ENCODE measurements around the gene SPRR2B. TPM values are rescaled to one million over a fixed set of nuclear protein-coding genes. Genes with fewer than 3 reads are reported as not detected.
"Not testable (repeated sequence)": the region's sequence is repeated elsewhere in the genome, so short reads cannot be mapped to it uniquely, and the experiment has no call there.

SPRR2B gene
- polyA plus RNA-seq, 1 experiment: not detected

- no peak overlapping the region for H3K4me3 ChIP-seq (ENCODE audit: low read depth, low read length)
- DNase-seq (ENCODE audit: low read depth): no peak
- CTCF ChIA-PET: no interaction called here
These were observed 47.0 kb downstream of the SPRR2B start for GRCh38 chr1:153024413-153024812.

GRCh38 chr1:153023109-153023508 lies 48.3 kb downstream of the SPRR2B start:
- H3K36me3 ChIP-seq (ENCODE audit: control insufficient read depth, insufficient read depth, low read length): no peaks in the 10 kb centered on the region
- no peaks in the 10 kb centered on the region for H3K27me3 ChIP-seq (ENCODE audit: control insufficient read depth, insufficient read depth, low read length)
- no peak for DNase-seq (ENCODE audit: low read depth)
- no peak for TF ChIP-seq CTCF (IDR thresholded peaks at IDR 0.05; ENCODE audit: insufficient read depth, low read depth, low read length)
- ChIA-PET CTCF (no interaction called here), POLR2A (no interaction called here)
- no peak overlapping the region for H3K4me3 ChIP-seq (ENCODE audit: low read depth, low read length)

More at GRCh38 chr1:153024413-153024812, 47.0 kb downstream of the SPRR2B start:
- H3K36me3 ChIP-seq (ENCODE audit: control insufficient read depth, insufficient read depth, low read length): no peaks in the 10 kb centered on the region
- POLR2A ChIA-PET: no interaction called here
- no peaks in the 10 kb centered on the region for H3K27me3 ChIP-seq (ENCODE audit: control insufficient read depth, insufficient read depth, low read length)
- TF ChIP-seq CTCF (IDR thresholded peaks at IDR 0.05; ENCODE audit: insufficient read depth, low read depth, low read length): no peak

- H3K27me3 ChIP-seq (ENCODE audit: control insufficient read depth, insufficient read depth, low read length); H3K4me3 ChIP-seq (ENCODE audit: low read depth, low read length); DNase-seq (ENCODE audit: low read depth); H3K36me3 ChIP-seq (ENCODE audit: control insufficient read depth, insufficient read depth, low read length); CTCF ChIA-PET; POLR2A ChIA-PET: not testable (repeated sequence)
These were observed 49.1 kb downstream of the SPRR2B start for GRCh38 chr1:153022340-153022739.

- POLR2A ChIA-PET; H3K36me3 ChIP-seq (ENCODE audit: control insufficient read depth, insufficient read depth, low read length); CTCF ChIA-PET; DNase-seq (ENCODE audit: low read depth); H3K27me3 ChIP-seq (ENCODE audit: control insufficient read depth, insufficient read depth, low read length); H3K4me3 ChIP-seq (ENCODE audit: low read depth, low read length): not testable (repeated sequence)
These were observed 49.6 kb downstream of the SPRR2B start for GRCh38 chr1:153021829-153022228.

Small RNA genes lying within 50 kb of the gene (small RNA-seq; reads per million reads assigned to genes)
- gene AL356867.1 (ENCODE audit: insufficient read length, low read depth, low replicate concordance): not detected

Other genes starting within 250 kb of the SPRR2B start
- gene LCE1A, start 244.1 kb downstream of the SPRR2B start, polyA plus RNA-seq (2011; rRNA removed): not detected in 2 replicates
- not detected in 2 replicates for gene LCE6A, start 228.8 kb downstream of the SPRR2B start, polyA plus RNA-seq (2011; rRNA removed)
- not detected in 2 replicates for gene LCE7A, start 211.6 kb downstream of the SPRR2B start, polyA plus RNA-seq (2011; rRNA removed)
- gene SMCP, start 193.3 kb downstream of the SPRR2B start, polyA plus RNA-seq (2011; rRNA removed): not detected in 2 replicates
- gene IVL, start 163.1 kb downstream of the SPRR2B start, polyA plus RNA-seq (2011; rRNA removed): 0.05 TPM in 1 of 2 replicates, not detected in the other
- not detected in 2 replicates for gene SPRR5, start 124.4 kb downstream of the SPRR2B start, polyA plus RNA-seq (2011; rRNA removed)
- not detected in 2 replicates for gene SPRR4, start 101.0 kb downstream of the SPRR2B start, polyA plus RNA-seq (2011; rRNA removed)
- not detected in 2 replicates for gene SPRR1A, start 87.5 kb downstream of the SPRR2B start, polyA plus RNA-seq (2011; rRNA removed)
- not detected in 2 replicates for gene SPRR3, start 69.9 kb downstream of the SPRR2B start, polyA plus RNA-seq (2011; rRNA removed)
- not detected in 2 replicates for gene SPRR1B, start 40.4 kb downstream of the SPRR2B start, polyA plus RNA-seq (2011; rRNA removed)
- gene SPRR2D, start 30.5 kb downstream of the SPRR2B start, polyA plus RNA-seq (2011; rRNA removed): not detected in 2 replicates
- not detected in 2 replicates for gene SPRR2A, start 14.1 kb downstream of the SPRR2B start, polyA plus RNA-seq (2011; rRNA removed)
- not detected in 2 replicates for gene SPRR2E, start 22.9 kb upstream of the SPRR2B start, polyA plus RNA-seq (2011; rRNA removed)
- gene SPRR2F, start 41.9 kb upstream of the SPRR2B start, polyA plus RNA-seq (2011; rRNA removed): not detected in 2 replicates
- gene SPRR2G, start 79.3 kb upstream of the SPRR2B start, polyA plus RNA-seq (2011; rRNA removed): not detected in 2 replicates
- gene LELP1, start 131.8 kb upstream of the SPRR2B start, polyA plus RNA-seq (2011; rRNA removed): not detected in 2 replicates
- gene PRR9, start 146.0 kb upstream of the SPRR2B start, polyA plus RNA-seq (2011; rRNA removed): not detected in 2 replicates
- gene LORICRIN, start 188.1 kb upstream of the SPRR2B start, polyA plus RNA-seq (2011; rRNA removed): not detected in 2 replicates
- gene PGLYRP3, start 241.3 kb upstream of the SPRR2B start, polyA plus RNA-seq (2011; rRNA removed): not detected in 2 replicates